Cardiac septum (tissue), 1 donor: ENCODE measurements around the gene ITGA1. TPM values are rescaled to one million over a fixed set of nuclear protein-coding genes. Genes with fewer than 3 reads are reported as not detected.

Source experiments
- DNase-seq: peaks from one replicate; pipeline ENCODE4 v3.0.0-alpha.2; 2020; ENCODE audit warnings: low spot score
- intact Hi-C: fragments of 100-400 bp; cut with DNase I; formaldehyde crosslinking; loops from one replicate; pipeline ENCODE4 v1.14.0; 2022
- total RNA-seq: library from RNA; stranded (reverse); fragmentation: NEBNext Ultra II Directional; extraction: Animal tissue kit (Norgen Biotek cat#: 25700); gene quantifications from one replicate; pipeline ENCODE4 v1.2.1, GENCODE V29; 2021
- donor health status: DM: no; HTN: no; CAD: no.

Gene ITGA1
- total RNA-seq, 1 donor from 2014 or later, result 40.3 TPM

- intact Hi-C loops, result no loop called here
- DNase-seq, result no peak
These were observed 93.8 kb downstream of the ITGA1 start for GRCh38 chr5:52881468-52881867.

DNA sequence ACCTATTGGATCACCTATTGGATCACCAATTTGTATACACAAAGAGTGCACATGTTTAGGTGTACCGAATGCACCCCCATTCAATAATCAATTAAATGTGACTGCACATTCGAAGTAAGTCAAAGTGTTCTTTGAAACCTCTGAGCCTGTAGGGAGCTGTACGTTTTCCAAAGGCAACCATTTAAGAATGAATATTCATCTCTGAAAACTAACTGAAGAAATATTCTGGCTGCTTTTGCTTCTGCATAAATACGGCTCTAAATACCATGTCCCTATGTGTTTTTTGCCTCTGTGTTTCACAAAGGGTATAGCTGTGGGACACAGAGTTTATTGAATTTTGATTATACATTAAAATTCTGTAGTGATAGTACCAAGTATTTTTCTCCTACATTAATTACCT, 95.4 kb downstream of the ITGA1 start:
- intact Hi-C loops, result no loop called here
- DNase-seq, result no peak

- intact Hi-C loops, result no loop called here
- DNase-seq, result no peak
These were observed 96.7 kb downstream of the ITGA1 start for GRCh38 chr5:52884453-52884852.

GRCh38 chr5:52885614-52886013, 97.9 kb downstream of the ITGA1 start:
- intact Hi-C loops, result no loop called here
- DNase-seq, result no peak

- DNase-seq, result no peak
- intact Hi-C loops, result no loop called here
These were observed 98.5 kb downstream of the ITGA1 start for GRCh38 chr5:52886206-52886605.

DNA sequence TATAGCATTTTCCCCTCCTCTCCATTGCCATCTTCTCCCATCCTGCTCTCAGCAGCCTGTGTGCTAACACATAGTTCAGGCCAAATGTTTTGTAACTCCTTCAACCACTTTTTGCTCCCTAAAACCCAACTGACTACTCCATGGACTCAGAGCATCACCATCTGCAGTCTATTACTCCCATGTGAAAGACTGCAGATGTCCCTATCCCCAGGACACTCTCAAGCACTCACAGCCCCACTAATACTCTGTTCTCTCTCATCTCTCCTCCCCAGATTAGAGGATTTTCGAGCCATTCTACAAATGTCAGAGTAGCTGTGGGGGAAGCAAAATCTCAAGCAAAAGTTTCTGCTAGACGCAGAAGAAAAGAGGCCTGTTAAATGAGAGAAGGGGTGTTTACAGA, 99.3 kb downstream of the ITGA1 start:
- DNase-seq, result no peak
- intact Hi-C loops, result no loop called here

- intact Hi-C loops, result no loop called here
- no peak for DNase-seq
These were observed 100.6 kb downstream of the ITGA1 start for GRCh38 chr5:52888363-52888762.

DNA sequence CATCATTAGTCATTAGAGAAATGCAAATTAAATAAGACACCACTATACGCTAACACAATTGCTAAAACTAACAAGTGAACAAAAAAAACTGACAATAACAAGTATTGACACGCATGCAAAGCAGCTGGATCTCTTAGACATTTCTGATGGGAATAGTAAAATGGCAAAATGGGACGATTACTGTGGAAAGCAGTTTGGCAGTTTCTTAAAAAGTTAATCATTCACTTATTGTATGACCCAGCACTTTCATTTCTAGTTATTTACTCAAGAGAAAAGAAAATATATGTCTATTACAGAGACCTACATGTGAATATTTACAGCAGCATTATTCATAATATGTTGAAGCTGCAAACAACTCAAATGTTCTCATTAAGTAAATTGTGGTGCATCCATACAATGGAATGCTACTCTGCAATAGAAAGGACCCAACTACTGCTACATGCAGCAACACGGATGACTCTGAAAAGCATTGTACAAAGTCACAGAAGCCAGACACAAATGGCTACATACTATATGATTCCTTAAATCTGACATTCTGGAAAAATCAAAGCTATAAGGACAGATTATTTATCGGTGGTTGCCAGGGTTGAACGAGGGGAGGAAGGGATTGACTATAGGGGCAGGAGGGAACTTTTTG, 104.6 kb downstream of the ITGA1 start:
- intact Hi-C loops, result no loop called here
- no peak for DNase-seq

GRCh38 chr5:52893105-52893504, 105.4 kb downstream of the ITGA1 start:
- intact Hi-C loops, result no loop called here
- DNase-seq, result no peak

GRCh38 chr5:52893863-52894262, 106.1 kb downstream of the ITGA1 start:
- intact Hi-C loops, result no loop called here
- no peak for DNase-seq

- DNase-seq, result no peak
- intact Hi-C loops, result no loop called here
These were observed 106.7 kb downstream of the ITGA1 start for GRCh38 chr5:52894451-52894850.

- intact Hi-C loops, result no loop called here
- DNase-seq, result no peak
These were observed 107.4 kb downstream of the ITGA1 start for GRCh38 chr5:52895075-52895474.

DNA sequence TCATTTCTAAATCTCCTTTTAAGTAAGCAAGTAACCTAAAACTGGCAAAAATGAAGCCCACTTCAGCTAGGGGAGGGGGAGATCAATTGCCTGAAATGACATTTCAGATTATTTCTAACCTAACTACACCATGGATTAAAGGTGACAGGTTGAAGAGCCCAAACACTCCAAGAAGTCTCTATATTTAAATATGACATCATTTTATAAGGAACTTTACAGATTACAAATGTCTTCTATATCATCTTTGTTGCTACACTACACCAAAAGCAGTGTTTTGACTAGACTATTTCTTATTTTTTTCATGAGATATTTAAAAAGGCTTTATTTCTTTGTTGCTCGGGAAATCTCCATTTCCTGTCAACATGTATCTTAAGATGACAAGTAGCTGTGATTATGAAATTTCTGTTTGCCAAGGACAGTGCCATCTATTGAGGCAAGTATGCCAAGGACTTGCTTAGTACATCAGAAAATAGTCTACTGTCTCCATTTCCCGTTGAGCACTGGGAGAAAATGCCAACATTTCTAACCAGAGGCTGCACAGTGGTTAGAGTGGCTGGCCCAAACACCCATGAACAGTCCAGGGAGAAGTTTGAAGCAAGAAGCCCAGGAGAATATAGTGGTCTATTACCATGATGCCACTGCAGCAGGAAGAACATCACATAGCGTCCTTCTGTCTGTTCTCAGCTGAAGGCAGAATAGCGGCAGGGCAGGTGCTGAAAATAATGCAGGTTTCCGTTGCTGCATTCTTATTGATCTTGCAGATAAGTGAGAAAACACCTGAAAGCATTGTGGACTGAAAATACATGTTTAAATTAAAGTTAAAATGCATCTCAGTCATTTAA, 108.1 kb downstream of the ITGA1 start:
- no peak for DNase-seq
- intact Hi-C loops, result no loop called here

GRCh38 chr5:52896534-52897237, 109.0 kb downstream of the ITGA1 start:
- no peak for DNase-seq

DNA sequence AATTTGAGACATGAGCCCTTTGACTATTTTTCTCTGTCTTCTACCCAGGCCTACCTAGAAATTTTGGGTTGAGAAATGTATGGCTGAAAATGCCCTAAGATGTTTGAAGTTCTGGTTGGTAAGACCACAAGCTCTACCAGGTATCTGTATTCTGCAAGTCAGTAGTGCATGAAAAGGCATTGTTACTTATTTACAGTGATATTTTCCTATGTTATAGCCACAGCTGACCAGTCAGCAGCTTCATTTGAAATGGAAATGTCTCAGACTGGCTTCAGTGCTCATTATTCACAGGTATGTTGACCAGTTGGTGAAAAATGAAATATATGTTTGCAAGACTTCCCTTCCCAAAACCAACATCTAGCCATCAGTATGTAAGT, 109.5 kb downstream of the ITGA1 start:
- intact Hi-C loops, result no loop called here
- no peak for DNase-seq

More at GRCh38 chr5:52896534-52897237, 109.0 kb downstream of the ITGA1 start:
- intact Hi-C loops, result no loop called here

DNA sequence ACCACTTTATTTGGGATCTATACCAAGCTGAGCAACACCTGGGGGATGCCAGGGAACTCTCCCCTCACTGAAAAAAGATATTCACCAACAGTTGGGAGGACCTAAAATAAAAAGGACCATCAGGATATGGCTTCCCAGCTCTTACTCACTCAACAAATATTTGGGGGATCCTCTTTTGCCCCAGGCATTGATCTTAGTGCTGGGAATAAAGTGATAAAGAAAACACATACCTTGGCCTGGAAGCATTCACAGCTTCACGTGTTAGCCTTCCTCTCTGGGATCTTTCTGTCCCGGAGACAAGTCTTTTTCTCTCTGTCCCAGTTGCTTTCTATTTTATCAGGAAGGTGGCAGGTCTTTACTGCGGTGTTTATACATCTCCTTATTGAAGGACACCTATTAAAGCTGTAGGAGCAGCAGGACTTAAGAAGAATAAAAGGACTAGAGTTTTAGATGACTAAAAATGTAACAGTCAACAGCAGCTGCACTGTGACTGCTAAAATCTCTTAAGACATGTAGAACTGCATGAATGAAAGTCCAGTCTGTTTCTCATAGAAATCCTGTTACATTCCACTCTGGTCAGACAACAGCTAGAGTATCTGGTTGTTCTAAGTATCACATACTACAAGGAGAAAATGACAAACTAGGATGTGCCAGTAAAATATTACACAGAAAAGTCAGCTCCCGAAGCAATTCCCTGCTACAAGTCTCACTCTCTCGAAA, 111.4 kb downstream of the ITGA1 start:
- DNase-seq, result no peak
- intact Hi-C loops, result no loop called here

DNA sequence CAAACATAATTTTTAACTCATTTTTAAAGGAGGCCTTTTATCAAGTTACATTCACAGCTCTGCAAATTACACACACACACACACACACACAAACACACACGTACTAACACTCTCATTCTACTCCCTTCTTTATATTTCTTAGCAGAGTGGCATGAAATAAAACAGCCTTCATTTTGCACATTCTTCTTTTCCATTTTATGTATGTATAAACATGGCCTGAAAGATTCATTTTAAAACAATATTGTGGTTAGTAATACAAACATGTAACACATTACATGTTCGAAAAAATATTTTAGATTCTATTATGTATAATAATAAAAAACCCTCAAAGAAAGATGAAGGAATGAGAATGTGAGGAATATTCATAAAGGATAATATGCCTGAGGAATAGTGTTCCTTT, 115.4 kb downstream of the ITGA1 start:
- no peak for DNase-seq
- intact Hi-C loops, result no loop called here

DNA sequence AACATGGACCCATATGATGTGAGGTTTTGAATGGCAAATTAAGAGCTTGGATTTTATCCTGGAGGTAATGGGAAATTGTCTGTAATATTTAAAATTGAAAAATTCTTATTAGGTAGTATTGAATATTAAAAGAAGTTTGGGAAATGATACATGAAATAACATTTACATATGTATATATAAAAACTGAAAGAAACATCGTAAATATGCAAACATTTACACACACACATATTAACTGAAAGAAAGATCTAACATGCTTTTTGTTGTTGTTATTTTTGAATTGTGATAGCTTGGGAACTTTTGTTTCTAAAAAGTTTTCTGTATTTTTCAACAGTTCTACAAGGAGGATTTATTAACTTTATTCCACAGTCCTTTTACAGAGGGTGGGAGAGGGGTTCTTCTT, 118.6 kb downstream of the ITGA1 start:
- no peak for DNase-seq
- intact Hi-C loops, result no loop called here

GRCh38 chr5:52906845-52907244, 119.1 kb downstream of the ITGA1 start:
- intact Hi-C loops, result no loop called here
- DNase-seq, result no peak

DNA sequence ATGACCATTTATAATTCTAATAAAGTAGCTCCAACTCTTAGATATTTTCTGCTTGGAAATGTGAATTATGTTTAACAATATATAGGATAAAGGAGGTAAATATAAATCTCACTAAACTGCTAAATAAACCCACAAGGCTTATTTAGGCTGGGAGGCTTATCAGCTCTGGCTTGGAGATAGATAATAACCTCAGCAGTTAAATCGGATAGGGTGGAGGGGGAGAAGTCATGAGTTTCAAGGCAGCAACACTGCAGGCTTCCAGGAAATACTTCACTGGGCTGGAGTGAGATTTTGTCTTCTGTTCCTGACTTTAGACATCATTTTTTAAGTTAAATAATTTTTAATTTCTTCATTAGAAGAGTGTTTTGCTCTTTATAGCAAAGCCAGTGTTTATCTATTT, 121.5 kb downstream of the ITGA1 start:
- DNase-seq, result no peak
- intact Hi-C loops, result no loop called here
